SK-N-SH treated with all-trans-retinoic acid at 6 μM for 48 hours (cell line): ENCODE measurements around the gene SLC38A8.

ENCODE experiments used
- CSDC2 ChIP-seq: fragments of 250-450 bp; sonication (Bioruptor Pico); IDR thresholded peaks from 2 replicates; pipeline ENCODE4 v1.5.0; 2020; ENCODE audit warnings: mild to moderate bottlenecking, moderate library complexity
- PATZ1 ChIP-seq: fragments of 250-450 bp; sonication (Bioruptor Pico); IDR thresholded peaks from 2 replicates; pipeline ENCODE4 v1.8.0; 2020; ENCODE audit warnings: mild to moderate bottlenecking, moderate library complexity, borderline replicate concordance
- SNAI2 ChIP-seq: fragments of 250-450 bp; sonication (Bioruptor Pico); IDR thresholded peaks from 2 replicates; pipeline ENCODE4 v1.5.0; 2020; ENCODE audit warnings: mild to moderate bottlenecking, moderate library complexity
- ZNF8 ChIP-seq: fragments of 450-650 bp; formaldehyde crosslinking; IDR thresholded peaks from 2 replicates; pipeline ENCODE4 v1.5.0; 2020; ENCODE audit warnings: mild to moderate bottlenecking, moderate library complexity

- TF ChIP-seq SNAI2 (no peak), ZNF8 (CRISPR knock-in tag) (no peak), PATZ1 (CRISPR knock-in tag) (no peak), CSDC2 (CRISPR knock-in tag) (no peak)
Observed at GRCh38 chr16:84036982-84037425, 5.6 kb downstream of the SLC38A8 start.
